SU-DHL-6 (cell line): ENCODE data around the gene JCAD.

Source experiments
- EZH2phosphoT487 ChIP-seq: fragments of 200-600 bp; sonication (generic), shearing (Covaris generic); conservative IDR thresholded peaks from 2 replicates; pipeline ENCODE4 v1.6.1; 2018; ENCODE audit warnings: mild to moderate bottlenecking, antibody characterized with exemption, low read length, moderate library complexity, mixed read lengths
- TF ChIP-seq, protein P1 (sequence below): fragments of 200-600 bp; sonication (generic); IDR thresholded peaks from one replicate; pipeline ENCODE4 v1.5.1; 2017; ENCODE audit warnings: antibody characterized with exemption, mild to moderate bottlenecking, low read length, moderate library complexity; ENCODE audit not compliant: insufficient read depth, poor library complexity, severe bottlenecking

DNA sequence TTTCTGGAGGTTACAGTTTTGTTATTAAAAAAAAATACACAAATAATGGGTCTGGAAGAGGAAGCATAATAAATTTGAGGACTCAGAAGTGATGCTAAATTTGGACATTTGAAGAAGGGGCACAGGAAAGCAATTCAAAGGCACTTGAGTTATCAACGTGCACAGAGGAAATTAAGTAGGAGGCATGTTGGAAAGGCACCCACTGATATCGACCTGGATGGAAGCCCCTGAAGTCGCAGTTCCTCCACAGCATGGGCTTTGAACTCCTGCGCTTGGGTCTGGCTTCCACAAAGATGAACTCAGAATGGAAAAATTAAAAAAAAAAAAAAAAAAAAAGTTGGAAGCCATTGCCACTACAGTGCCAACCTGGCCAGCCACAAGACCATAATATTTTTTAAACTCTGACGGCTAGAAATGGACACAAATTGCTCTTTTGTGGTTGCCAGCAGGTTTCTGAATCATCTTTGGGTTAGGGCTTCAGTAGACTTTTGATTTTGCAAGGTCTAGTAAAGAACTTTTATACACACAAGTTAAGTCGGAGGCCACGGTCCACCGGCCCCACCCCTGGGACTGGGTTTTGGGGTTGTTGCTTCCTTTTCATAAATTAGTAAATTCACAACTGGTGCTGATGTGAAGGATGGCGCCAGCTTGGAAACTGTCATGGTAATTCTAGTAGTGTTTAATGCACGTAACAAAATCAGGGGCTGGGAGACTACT is 21.6 kb downstream of the JCAD start:
- TF ChIP-seq EZH2phosphoT487, result no peak
- TF ChIP-seq, protein P1, sequence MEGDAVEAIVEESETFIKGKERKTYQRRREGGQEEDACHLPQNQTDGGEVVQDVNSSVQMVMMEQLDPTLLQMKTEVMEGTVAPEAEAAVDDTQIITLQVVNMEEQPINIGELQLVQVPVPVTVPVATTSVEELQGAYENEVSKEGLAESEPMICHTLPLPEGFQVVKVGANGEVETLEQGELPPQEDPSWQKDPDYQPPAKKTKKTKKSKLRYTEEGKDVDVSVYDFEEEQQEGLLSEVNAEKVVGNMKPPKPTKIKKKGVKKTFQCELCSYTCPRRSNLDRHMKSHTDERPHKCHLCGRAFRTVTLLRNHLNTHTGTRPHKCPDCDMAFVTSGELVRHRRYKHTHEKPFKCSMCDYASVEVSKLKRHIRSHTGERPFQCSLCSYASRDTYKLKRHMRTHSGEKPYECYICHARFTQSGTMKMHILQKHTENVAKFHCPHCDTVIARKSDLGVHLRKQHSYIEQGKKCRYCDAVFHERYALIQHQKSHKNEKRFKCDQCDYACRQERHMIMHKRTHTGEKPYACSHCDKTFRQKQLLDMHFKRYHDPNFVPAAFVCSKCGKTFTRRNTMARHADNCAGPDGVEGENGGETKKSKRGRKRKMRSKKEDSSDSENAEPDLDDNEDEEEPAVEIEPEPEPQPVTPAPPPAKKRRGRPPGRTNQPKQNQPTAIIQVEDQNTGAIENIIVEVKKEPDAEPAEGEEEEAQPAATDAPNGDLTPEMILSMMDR, result no peak
